ENCODE results near the gene TASL.

The TASL gene, protein sequence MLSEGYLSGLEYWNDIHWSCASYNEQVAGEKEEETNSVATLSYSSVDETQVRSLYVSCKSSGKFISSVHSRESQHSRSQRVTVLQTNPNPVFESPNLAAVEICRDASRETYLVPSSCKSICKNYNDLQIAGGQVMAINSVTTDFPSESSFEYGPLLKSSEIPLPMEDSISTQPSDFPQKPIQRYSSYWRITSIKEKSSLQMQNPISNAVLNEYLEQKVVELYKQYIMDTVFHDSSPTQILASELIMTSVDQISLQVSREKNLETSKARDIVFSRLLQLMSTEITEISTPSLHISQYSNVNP

DNA sequence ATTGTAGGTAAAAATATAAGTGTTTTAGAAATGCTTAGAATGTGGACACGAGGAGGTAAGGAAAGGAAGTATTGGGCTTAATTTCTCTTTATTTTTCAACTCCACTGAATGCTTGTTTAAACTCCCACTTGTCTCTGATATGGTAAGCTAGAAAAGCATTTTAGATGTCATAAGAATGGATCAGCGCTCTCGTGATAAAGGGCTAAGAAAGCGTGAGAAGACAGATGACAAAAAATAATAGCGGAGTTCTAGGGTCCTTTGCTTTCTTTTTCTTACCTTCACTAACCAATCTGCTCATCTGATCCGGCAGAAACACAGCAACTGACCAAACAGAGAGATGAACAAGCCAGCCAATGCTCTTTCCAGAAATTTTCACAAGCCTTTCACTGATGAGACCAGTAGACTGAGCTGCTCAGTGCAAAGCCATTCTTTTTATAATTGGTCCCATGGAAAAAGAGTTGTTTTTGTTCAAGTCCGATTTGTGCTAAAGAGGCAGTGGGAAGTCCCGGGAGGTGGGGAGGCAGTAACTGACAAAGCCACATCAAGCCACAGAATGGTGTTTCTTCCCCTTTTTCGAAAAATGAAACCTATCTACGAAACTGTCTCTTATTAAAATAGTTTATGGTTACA is at the start of gene TASL:
TASL (minus strand) TSS at position 405 of the 630 bp plus-strand sequence. CDS start 17,411 bp downstream, outside the sequence.
- Mint-ChIP-seq H3K4me3 (no peak within 1 kb of the TSS), H3K27me3 (ENCODE audit: low read depth) (no peaks in the 10 kb centered on the region), H3K27ac (no peak within 1 kb of the TSS), H3K4me1 (no peaks in the 10 kb centered on the region), H3K36me3 (ENCODE audit: low read depth) (no peaks in the 10 kb centered on the region), H3K9me3 (no peaks in the 10 kb centered on the region)
- TF ChIP-seq CTCF (IDR thresholded peaks at IDR 0.05; ENCODE audit: unreplicated experiment in 3 of 3), result no peak

- no peaks in the 10 kb centered on the region for H3K27me3 Mint-ChIP-seq (ENCODE audit: low read depth)
- H3K27ac Mint-ChIP-seq, result peak overlapping the region; percentile 31 to 93 (median 63)
- no peaks in the 10 kb centered on the region for H3K4me1 Mint-ChIP-seq
- no peak for TF ChIP-seq CTCF (IDR thresholded peaks at IDR 0.05; ENCODE audit: unreplicated experiment in 3 of 3)
- no peak overlapping the region for H3K4me3 Mint-ChIP-seq
- H3K9me3 Mint-ChIP-seq, result peaks cover 18% of the 10 kb centered on the region
- H3K36me3 Mint-ChIP-seq (ENCODE audit: low read depth), result peaks cover under 1% of the 10 kb centered on the region
These were observed 48.8 kb upstream of the TASL start for GRCh38 chrX:30626402-30626801.

- Mint-ChIP-seq H3K36me3 (ENCODE audit: low read depth) (peaks cover 5% of the 10 kb centered on the region), H3K27ac (no peak overlapping the region), H3K4me3 (no peak overlapping the region), H3K9me3 (peaks cover 25% of the 10 kb centered on the region), H3K27me3 (ENCODE audit: low read depth) (no peaks in the 10 kb centered on the region), H3K4me1 (no peaks in the 10 kb centered on the region)
- no peak for TF ChIP-seq CTCF (IDR thresholded peaks at IDR 0.05; ENCODE audit: unreplicated experiment in 3 of 3)
These were observed 44.8 kb upstream of the TASL start for GRCh38 chrX:30622361-30622760.

- TF ChIP-seq CTCF (IDR thresholded peaks at IDR 0.05; ENCODE audit: unreplicated experiment in 3 of 3), result no peak
- Mint-ChIP-seq H3K27me3 (ENCODE audit: low read depth) (no peaks in the 10 kb centered on the region), H3K36me3 (ENCODE audit: low read depth) (peaks cover 5% of the 10 kb centered on the region), H3K9me3 (peaks cover 33% of the 10 kb centered on the region), H3K4me1 (no peaks in the 10 kb centered on the region), H3K27ac (no peak overlapping the region), H3K4me3 (no peak overlapping the region)
These were observed 43.5 kb upstream of the TASL start for GRCh38 chrX:30620980-30621618.

DNA sequence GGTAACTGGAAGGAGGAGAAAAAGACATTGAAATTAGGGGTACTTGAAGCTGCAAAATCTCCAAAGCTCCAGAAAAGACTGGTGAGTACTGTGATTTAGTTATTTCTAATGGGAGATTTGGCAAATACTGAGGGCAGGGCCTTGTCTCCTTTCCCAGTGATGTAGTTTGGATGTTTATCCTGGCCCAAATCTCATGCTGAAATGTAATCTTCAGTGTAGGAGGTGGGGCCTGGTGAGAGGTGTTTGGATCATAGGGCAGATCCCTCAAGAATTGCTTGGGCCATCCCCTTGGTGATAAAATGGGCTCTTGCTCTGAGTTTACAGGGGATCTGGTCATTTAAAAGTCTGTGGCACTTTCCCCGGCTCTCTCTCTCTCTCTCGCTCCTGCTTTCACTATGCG is 42.6 kb upstream of the TASL start:
- no peak overlapping the region for H3K27ac Mint-ChIP-seq
- no peak overlapping the region for H3K4me3 Mint-ChIP-seq
- TF ChIP-seq CTCF (IDR thresholded peaks at IDR 0.05; ENCODE audit: unreplicated experiment in 3 of 3), result no peak
- H3K9me3 Mint-ChIP-seq, result peaks cover 33% of the 10 kb centered on the region
- peaks cover 5% of the 10 kb centered on the region for H3K36me3 Mint-ChIP-seq (ENCODE audit: low read depth)
- H3K27me3 Mint-ChIP-seq (ENCODE audit: low read depth), result no peaks in the 10 kb centered on the region
- no peaks in the 10 kb centered on the region for H3K4me1 Mint-ChIP-seq
